ENCODE results near the gene TP53I11. TPM values are rescaled to one million over a fixed set of nuclear protein-coding genes. Genes with fewer than 3 reads are reported as not detected.

The TP53I11 gene
- total RNA-seq, 3 donors from 2014 or later (not counting 1 experiment from before 2014, with no cell fraction given), result 3.7 to 13.9 (median 9.2) TPM

GRCh38 chr11:44957776-44958564 is 7.3 kb upstream of the TP53I11 start:
- Histone ChIP-seq H3K27me3 (ENCODE audit: control insufficient read depth, insufficient read depth, low read length) (no peaks in the 10 kb centered on the region), H3K4me3 (ENCODE audit: low read length) (no peak overlapping the region), H3K9me3 (ENCODE audit: control insufficient read depth, insufficient read depth, low read length) (no peaks in the 10 kb centered on the region), H3K4me1 (ENCODE audit: control insufficient read depth, insufficient read depth, low read length) (peaks cover 21% of the 10 kb centered on the region), H3K36me3 (ENCODE audit: control insufficient read depth, insufficient read depth, low read length) (no peaks in the 10 kb centered on the region), H3K27ac (ENCODE audit: low read length) (no peak overlapping the region)
- Mint-ChIP-seq H3K36me3 (no peaks in the 10 kb centered on the region), H3K9me3 (no peaks in the 10 kb centered on the region), H3K4me3 (no peak overlapping the region), H3K27ac (no peak overlapping the region), H3K27me3 (ENCODE audit: low read depth in 2 of 2) (peaks cover 0 to 35% of the 10 kb centered on the region in 2 donors), H3K4me1 (no peaks in the 10 kb centered on the region)
- intact Hi-C loops (cut with micrococcal nuclease), result no loop called here
- DNase-seq, result no peak
- ATAC-seq, result no peak
- TF ChIP-seq CTCF (IDR thresholded peaks at IDR 0.05), result no peak
- 88% methylated on average over 7 of the region's 8 CpGs for WGBS (ENCODE audit: insufficient coverage)

GRCh38 chr11:44957040-44957515 is 6.4 kb upstream of the TP53I11 start:
- H3K4me1 ChIP-seq (ENCODE audit: control insufficient read depth, insufficient read depth, low read length), result peaks cover 21% of the 10 kb centered on the region
- no peak for ATAC-seq
- no peak overlapping the region for H3K27ac Mint-ChIP-seq
- H3K27ac ChIP-seq (ENCODE audit: low read length), result no peak overlapping the region
- peaks cover 0 to 35% of the 10 kb centered on the region in 2 donors for H3K27me3 Mint-ChIP-seq (ENCODE audit: low read depth in 2 of 2)
- no peaks in the 10 kb centered on the region for H3K36me3 ChIP-seq (ENCODE audit: control insufficient read depth, insufficient read depth, low read length)
- no peak overlapping the region for H3K4me3 Mint-ChIP-seq
- H3K36me3 Mint-ChIP-seq, result no peaks in the 10 kb centered on the region
- TF ChIP-seq CTCF (IDR thresholded peaks at IDR 0.05), result no peak
- no peak overlapping the region for H3K4me3 ChIP-seq (ENCODE audit: low read length)
- intact Hi-C loops (cut with micrococcal nuclease), result no loop called here
- no peaks in the 10 kb centered on the region for H3K9me3 ChIP-seq (ENCODE audit: control insufficient read depth, insufficient read depth, low read length)
- H3K27me3 ChIP-seq (ENCODE audit: control insufficient read depth, insufficient read depth, low read length), result no peaks in the 10 kb centered on the region
- no peaks in the 10 kb centered on the region for H3K4me1 Mint-ChIP-seq
- DNase-seq, result no peak
- no peaks in the 10 kb centered on the region for H3K9me3 Mint-ChIP-seq
- 85% methylated on average over 33 of the region's 35 CpGs for WGBS (ENCODE audit: insufficient coverage)

GRCh38 chr11:44955015-44955738 is 4.5 kb upstream of the TP53I11 start:
- no peak for ATAC-seq
- intact Hi-C loops (cut with micrococcal nuclease), result no loop called here
- H3K4me1 Mint-ChIP-seq, result no peaks in the 10 kb centered on the region
- Histone ChIP-seq H3K27me3 (ENCODE audit: control insufficient read depth, insufficient read depth, low read length) (peaks cover 3% of the 10 kb centered on the region), H3K9me3 (ENCODE audit: control insufficient read depth, insufficient read depth, low read length) (no peaks in the 10 kb centered on the region), H3K4me1 (ENCODE audit: control insufficient read depth, insufficient read depth, low read length) (peaks cover 28% of the 10 kb centered on the region), H3K27ac (ENCODE audit: low read length) (no peak overlapping the region), H3K36me3 (ENCODE audit: control insufficient read depth, insufficient read depth, low read length) (no peaks in the 10 kb centered on the region), H3K4me3 (ENCODE audit: low read length) (no peak overlapping the region)
- no peak overlapping the region for H3K27ac Mint-ChIP-seq
- TF ChIP-seq CTCF (IDR thresholded peaks at IDR 0.05), result no peak
- 73% methylated on average over 4 of the region's 5 CpGs for WGBS (ENCODE audit: insufficient coverage)
- H3K36me3 Mint-ChIP-seq, result no peaks in the 10 kb centered on the region
- H3K9me3 Mint-ChIP-seq, result no peaks in the 10 kb centered on the region
- DNase-seq, result no peak
- no peak overlapping the region for H3K4me3 Mint-ChIP-seq
- peaks cover 0 to 38% of the 10 kb centered on the region in 2 donors for H3K27me3 Mint-ChIP-seq (ENCODE audit: low read depth in 2 of 2)

Measured in natural killer cell (primary cell).